Psoas muscle (tissue), 8 donors: ENCODE data around the gene RBP4. TPM values are rescaled to one million over a fixed set of nuclear protein-coding genes. Genes with fewer than 3 reads are reported as not detected.

Experiments used
- ATAC-seq, 4 donors: fragments of 200-7000 bp; cut with Tn5 transposase; one replicate each; pipeline ENCODE4 v1.9.1; 2020; ENCODE audit warnings: moderate library complexity in 3 of 4, mild to moderate bottlenecking in 2 of 4
- DNase-seq, 2 donors: peaks; one replicate each; pipeline ENCODE4 v3.0.0-alpha.2; 2020
- H3K27ac ChIP-seq: fragments of 200-600 bp; one replicate; pipeline ENCODE4 v1.8.0; 2022
- H3K27me3 ChIP-seq, 3 donors: fragments of 200-600 bp in 1 of 3; one replicate each; pipeline versions ENCODE4 v1.6.1 to v1.8.0; 2013 to 2022; ENCODE audit warnings: low read length in 2 of 3, mild to moderate bottlenecking in 2 of 3, moderate library complexity in 1 of 3; ENCODE audit not compliant: insufficient read depth in 3 of 3
- H3K36me3 ChIP-seq, 2 donors: fragments of 200-600 bp in 1 of 2; one replicate each; pipeline versions ENCODE4 v1.6.1 to v1.8.0; 2013 to 2022; ENCODE audit warnings: low read depth in 1 of 2, mild to moderate bottlenecking in 1 of 2, moderate library complexity in 1 of 2; ENCODE audit not compliant: insufficient read depth in 1 of 2
- H3K4me1 ChIP-seq: fragments of 200-600 bp; one replicate; pipeline ENCODE4 v1.8.0; 2022
- H3K4me3 ChIP-seq: fragments of 200-600 bp; one replicate; pipeline ENCODE4 v1.8.0; 2022; ENCODE audit warnings: mild to moderate bottlenecking
- H3K9me3 ChIP-seq: fragments of 200-600 bp; one replicate; pipeline ENCODE4 v1.8.0; 2022
- CTCF ChIP-seq: fragments of 200-600 bp; IDR thresholded peaks from one replicate; pipeline ENCODE4 v1.8.0; 2022; ENCODE audit warnings: antibody characterized with exemption
- WGBS, 3 donors: extraction: QIAGEN DNeasy Blood & Tissue Kit; methylation state at CpG; one replicate each; pipeline versions ENCODE4 v1.1.6 to v1.1.7; 2013; 5-methylcytosine and 5-hydroxymethylcytosine counted together
- intact Hi-C, 2 donors: fragments of 100-400 bp; cut with DNase I; formaldehyde crosslinking; loops; one replicate each; pipeline versions ENCODE4 v1.11.0 to v1.14.2; 2022
- polyA plus RNA-seq, 3 donors: library from polyadenylated mRNA; stranded (reverse); fragments of 200-250 nt; gene quantifications; one replicate each; pipeline ENCODE4 v1.2.3, GENCODE V29; 2013
- total RNA-seq, 4 donors: library from RNA; stranded (reverse); fragmentation: NEBNext Ultra II Directional in 2 of 4; extraction: Animal tissue kit (Norgen Biotek cat#: 25700) in 2 of 4; gene quantifications; one replicate each; pipeline versions ENCODE4 v1.2.1 to v1.2.4, GENCODE V29; 2021 to 2023
- donor health status: healthy with polysubstance abuse.
- donor health status: DM: no; HTN: no; CAD: no; lungs with moderate emphysema.
- donor health status: Bipolar disorder and iron deficiency.
- donor health status: healthy.
- donor health status: DM: yes; HTN: yes; CAD: no.
- donor health status: DM: no; HTN: no; CAD: no.
- donor health status: DM: no; HTN: no; CAD: no.
- donor health status: DM: yes; HTN: yes; CAD: no.

RBP4 gene
- total and polyA plus RNA-seq, 7 donors = 1.0 to 13.6 (median 2.2) TPM

GRCh38 chr10:93580828-93581227 is 20.2 kb downstream of the RBP4 start:
- Histone ChIP-seq H3K4me1 (no peaks in the 10 kb centered on the region), H3K27me3 (peaks cover 0 to 2% (median 0%) of the 10 kb centered on the region in 3 donors), H3K9me3 (no peaks in the 10 kb centered on the region), H3K36me3 (no peaks in the 10 kb centered on the region), H3K27ac (no peak overlapping the region), H3K4me3 (no peak overlapping the region)
- no peak for ATAC-seq
- WGBS, 3 donors = 28 to 33% (median 31%) methylated on average over 6 of the region's 6 CpGs
- DNase-seq = no peak
- TF ChIP-seq CTCF = no peak
- intact Hi-C loops = no loop called here

- intact Hi-C loops = no loop called here
- DNase-seq = no peak
- H3K4me1 ChIP-seq = no peaks in the 10 kb centered on the region
- H3K36me3 ChIP-seq = no peaks in the 10 kb centered on the region
- ATAC-seq = no peak
- no peak overlapping the region for H3K4me3 ChIP-seq
- no peaks in the 10 kb centered on the region for H3K9me3 ChIP-seq
- peaks cover 0 to 2% (median 0%) of the 10 kb centered on the region in 3 donors for H3K27me3 ChIP-seq
- 79 to 88% (median 83%) methylated on average over 3 of the region's 3 CpGs for WGBS, 3 donors
- no peak overlapping the region for H3K27ac ChIP-seq
- no peak for TF ChIP-seq CTCF
Observed at GRCh38 chr10:93579985-93580711, 20.9 kb downstream of the RBP4 start.

DNA sequence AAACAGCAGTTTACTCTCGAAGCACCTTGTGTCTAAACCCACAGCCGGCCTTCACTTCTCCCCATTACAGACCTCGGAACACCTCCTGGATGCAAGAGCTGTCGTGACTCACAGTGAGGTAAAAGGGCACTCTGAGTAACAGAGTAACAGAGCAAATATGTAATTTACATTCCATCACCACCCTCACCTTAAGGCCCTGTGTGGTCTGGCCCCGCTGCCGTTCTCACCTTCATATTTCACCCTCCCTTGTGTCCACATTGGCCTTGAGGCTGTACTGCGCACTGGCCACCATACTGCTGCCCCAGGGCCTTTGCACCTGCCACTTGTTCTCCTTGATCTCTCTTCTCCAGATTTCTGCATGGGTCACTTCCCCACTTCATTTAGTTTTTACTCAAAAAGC is 21.9 kb downstream of the RBP4 start:
- WGBS, 3 donors = 83 to 87% (median 84%) methylated on average over 7 of the region's 7 CpGs

GRCh38 chr10:93577565-93577964 is 23.5 kb downstream of the RBP4 start:
- H3K27ac ChIP-seq = no peak overlapping the region
- DNase-seq (no peak), ATAC-seq (no peak)
- H3K9me3 ChIP-seq = no peaks in the 10 kb centered on the region
- intact Hi-C loops = no loop called here
- H3K4me1 ChIP-seq = no peaks in the 10 kb centered on the region
- H3K27me3 ChIP-seq = peaks cover 0 to 2% (median 0%) of the 10 kb centered on the region in 3 donors
- TF ChIP-seq CTCF = no peak
- H3K36me3 ChIP-seq = no peaks in the 10 kb centered on the region
- no peak overlapping the region for H3K4me3 ChIP-seq
- 86% methylated on average over 3 of the region's 3 CpGs for WGBS, 3 donors

More for the DNA sequence above, 21.9 kb downstream of the RBP4 start:
- no peaks in the 10 kb centered on the region for H3K9me3 ChIP-seq
- no peaks in the 10 kb centered on the region for H3K4me1 ChIP-seq
- DNase-seq (no peak), ATAC-seq (no peak)
- intact Hi-C loops = no loop called here
- H3K27me3 ChIP-seq = peaks cover 0 to 2% (median 0%) of the 10 kb centered on the region in 3 donors
- no peak overlapping the region for H3K4me3 ChIP-seq
- no peak overlapping the region for H3K27ac ChIP-seq
- no peaks in the 10 kb centered on the region for H3K36me3 ChIP-seq
- no peak for TF ChIP-seq CTCF

DNA sequence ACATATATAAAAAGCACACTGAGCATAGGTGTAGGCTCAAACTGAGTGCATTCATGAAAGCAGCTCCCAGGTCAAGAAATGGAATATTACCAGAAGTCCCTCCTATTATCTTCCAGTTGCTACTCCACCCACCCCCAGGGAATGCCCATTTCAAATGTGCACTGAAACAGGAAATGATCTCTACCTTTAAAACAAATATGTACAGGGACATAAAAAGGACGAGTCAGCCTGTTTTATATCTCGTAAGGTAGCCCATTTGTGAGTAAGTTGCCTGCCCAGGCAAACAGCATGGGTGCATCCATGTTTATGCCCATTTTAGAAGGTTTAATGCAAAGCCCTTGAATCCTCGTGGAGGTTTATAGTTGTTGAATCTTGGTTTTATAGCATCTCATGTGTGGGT is 24.1 kb downstream of the RBP4 start:
- Histone ChIP-seq H3K27ac (no peak overlapping the region), H3K9me3 (no peaks in the 10 kb centered on the region), H3K36me3 (no peaks in the 10 kb centered on the region), H3K4me1 (no peaks in the 10 kb centered on the region), H3K27me3 (peaks cover 0 to 4% (median 2%) of the 10 kb centered on the region in 3 donors), H3K4me3 (no peak overlapping the region)
- intact Hi-C loops = no loop called here
- DNase-seq = no peak
- no peak for TF ChIP-seq CTCF
- 62 to 69% (median 62%) methylated on average over 3 of the region's 3 CpGs for WGBS, 3 donors
- no peak for ATAC-seq
